Nucleus accumbens (tissue), 56 donors: ENCODE data around the gene ANKRD33B.
"Not testable (repeated sequence)": the region's sequence is repeated elsewhere in the genome, so short reads cannot be mapped to it uniquely, and the experiment has no call there.

ENCODE experiments used
- DNase-seq, 56 donors: peaks; one replicate each; lab custom pipeline; 2025; lab: John Stamatoyannopoulos, UW

ANKRD33B gene

DNA sequence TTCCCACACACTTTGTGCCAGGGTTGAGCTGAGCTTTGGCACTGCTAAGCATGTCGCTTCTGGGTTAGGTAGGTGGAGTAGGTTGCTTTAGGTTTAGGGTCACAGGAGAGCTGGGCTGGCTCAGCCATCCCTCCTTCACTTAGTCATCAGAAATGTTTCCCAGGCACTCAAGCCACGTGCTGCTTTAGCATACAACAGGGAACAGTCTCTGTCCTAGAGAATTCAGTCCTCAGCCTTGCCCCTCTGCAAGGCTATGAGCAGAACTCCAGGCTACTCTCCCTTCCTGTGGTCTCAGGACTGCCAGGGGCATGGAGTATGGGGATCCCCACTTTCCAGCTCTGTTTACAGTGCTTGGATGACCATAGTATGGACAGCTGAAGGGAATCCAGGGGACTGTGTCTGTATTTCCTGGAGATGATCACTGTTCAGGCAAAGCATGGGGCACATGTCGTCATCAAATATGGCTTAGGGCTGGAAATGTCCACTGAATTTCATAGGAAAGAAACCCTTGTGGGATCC, 7.5 kb upstream of the ANKRD33B start:
- DNase-seq: no peak

DNA sequence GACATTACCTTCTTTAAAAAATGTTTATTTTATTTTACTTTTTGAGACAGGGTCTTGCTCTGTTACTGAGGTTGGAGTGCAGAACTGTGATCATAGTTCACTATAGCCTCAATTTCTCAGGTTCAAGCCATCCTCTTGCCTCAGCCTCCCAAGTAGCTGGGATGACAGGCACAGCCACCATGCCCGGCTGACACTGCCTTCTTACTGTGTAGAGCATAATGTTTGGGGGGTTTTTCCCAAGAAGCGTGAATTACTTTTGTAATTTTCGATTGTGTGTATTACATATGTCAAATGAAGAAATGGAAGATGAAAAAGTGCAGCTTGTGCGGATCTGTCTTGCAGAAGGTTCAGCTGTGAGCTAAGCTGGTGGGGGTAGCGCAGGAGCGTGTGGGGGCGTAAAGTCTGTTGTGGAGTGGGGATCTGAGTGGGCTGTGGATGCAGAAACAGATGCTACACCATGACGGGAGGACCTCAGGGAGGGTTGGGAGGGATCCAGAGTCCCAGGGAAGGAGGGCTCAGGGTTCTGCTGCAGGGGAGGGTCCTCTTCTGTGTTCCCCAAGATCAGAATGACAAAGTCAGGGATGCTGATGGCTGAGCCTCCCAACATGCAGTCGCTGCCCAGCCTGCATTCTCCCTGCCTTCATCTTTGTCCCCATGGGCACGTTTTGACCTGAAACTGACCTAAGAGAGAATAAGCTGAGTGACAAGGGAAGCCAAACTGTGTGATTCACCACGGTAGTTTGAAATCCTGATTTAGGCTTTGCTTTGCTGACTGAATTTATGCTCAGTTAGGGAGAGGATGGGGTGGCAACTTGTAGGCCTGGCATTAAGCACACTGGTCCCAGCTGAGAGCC, 6.8 kb upstream of the ANKRD33B start:
- no peak for DNase-seq

DNA sequence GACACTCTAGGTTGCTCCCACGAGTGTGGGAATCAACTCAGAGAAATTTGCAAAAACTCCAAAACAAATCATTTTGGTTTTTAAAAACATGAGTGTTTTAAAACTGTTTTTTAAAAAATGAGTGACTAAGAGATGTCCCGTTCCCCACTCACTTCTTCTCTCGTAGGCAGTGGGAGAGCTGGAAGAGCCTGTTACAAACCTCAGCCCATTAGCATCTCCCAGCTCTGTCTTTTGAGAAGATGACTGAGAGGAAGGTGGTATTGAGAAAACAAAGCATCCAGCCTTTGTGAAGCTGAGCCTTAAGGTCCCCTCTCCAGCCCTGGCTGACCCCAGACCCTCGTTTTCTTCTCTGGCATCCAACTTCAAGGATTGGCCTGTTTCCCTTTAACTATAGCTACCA, 4.7 kb upstream of the ANKRD33B start:
- no peak for DNase-seq

DNA sequence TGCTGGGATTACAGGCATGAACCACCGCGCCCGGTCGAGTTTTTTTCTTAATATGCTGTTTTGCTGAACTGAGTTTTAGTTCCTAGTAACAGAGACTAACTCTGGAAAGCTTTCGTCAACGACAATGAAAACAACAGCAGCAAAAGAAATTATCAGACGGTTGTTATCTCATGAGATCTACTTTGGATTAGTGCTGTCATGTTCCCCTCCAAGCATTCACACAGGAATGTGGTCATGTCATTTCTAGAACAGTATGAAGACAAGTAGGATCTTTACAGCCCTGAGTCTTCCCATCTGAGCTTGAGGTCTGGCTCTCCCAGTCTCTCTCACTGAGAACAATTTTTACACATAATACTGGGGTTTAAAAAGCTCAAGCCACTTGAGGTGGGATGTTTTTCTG, 4.0 kb upstream of the ANKRD33B start:
- no peak for DNase-seq

DNA sequence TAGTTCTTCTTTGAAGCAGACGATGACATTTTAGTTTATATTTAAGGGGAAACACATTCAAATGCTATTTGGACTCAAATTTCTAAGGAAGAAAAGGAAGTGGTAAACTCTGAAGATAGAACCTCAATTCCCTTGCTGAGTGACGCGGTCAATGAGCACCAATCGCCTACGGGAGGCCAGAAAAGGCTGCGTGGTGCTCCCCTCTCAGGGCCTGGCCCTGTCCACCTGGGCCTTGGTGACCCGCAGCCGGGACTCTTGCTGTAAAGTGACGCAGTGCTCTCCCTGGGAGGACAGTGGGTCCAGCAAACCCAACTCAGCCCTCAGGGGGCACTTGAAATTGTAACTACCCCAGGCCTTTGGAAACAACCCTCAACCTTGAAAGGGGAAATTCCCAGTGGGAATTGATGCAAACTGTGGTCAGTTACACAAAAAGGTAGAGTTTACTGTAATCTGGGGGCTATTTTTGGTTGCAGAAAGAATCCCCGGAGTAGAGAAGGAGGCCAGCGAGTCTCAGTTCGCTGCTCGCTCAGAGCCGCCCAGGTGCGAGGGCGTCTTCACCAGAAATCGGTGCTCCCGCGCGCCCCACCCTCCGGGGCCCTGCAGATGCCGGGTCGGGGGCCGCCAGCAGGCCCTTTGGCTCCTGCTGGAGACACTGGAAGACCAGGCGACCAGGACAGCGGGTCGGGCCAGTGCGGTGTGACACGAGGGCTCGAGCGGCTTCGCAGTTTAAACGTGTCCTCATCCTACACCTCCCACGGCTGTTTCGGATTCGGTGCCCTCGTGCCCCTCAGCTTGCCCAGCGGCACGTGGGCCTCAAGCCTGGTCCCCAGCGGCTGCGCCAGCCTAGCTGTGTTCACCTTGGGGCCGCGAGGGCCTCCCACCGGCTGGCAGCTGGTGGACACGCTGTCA, 1.4 kb upstream of the ANKRD33B start:
- DNase-seq: no peak

DNA sequence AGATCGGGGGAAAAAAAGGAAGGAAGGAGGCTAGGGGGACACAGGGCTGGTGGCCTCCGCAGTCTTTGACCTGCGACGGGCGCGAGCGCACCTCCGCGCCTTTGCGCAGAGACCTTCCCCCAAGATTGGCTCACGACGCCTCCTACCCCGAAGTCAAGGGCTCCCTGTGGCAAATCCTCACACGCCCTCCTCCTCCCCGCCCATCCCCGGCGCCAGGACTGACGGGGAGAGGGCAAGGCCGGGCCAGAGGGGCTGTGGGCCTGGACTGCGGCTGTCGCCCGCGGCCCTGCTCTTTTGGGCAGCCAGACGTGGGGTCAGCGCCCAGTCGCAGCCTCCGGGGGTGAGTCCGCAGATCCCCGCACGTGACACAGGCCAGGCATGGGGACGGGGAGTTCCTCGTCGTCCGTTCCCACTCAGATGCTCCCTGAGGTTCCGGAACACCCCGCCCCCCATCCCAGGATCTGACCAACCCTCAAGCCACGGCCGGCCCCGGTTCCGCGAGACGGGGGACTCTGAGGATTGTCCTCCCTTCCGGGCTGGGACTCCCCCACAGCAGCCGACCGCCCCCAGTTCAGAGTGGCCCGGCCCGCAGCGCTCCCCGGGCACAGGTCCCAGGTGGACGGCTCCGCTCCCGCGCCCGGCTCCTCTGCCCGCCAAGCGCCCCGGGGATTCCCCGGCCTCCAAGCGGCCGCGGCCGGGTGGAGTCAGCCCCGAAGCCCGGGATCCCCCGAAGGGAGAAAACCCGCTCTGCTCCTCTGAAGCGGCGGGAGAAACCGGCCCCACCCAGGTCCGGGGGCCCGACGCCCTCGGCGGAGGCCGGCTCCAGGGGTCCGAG, 543 bp upstream of the ANKRD33B start:
- no peak for DNase-seq

DNA sequence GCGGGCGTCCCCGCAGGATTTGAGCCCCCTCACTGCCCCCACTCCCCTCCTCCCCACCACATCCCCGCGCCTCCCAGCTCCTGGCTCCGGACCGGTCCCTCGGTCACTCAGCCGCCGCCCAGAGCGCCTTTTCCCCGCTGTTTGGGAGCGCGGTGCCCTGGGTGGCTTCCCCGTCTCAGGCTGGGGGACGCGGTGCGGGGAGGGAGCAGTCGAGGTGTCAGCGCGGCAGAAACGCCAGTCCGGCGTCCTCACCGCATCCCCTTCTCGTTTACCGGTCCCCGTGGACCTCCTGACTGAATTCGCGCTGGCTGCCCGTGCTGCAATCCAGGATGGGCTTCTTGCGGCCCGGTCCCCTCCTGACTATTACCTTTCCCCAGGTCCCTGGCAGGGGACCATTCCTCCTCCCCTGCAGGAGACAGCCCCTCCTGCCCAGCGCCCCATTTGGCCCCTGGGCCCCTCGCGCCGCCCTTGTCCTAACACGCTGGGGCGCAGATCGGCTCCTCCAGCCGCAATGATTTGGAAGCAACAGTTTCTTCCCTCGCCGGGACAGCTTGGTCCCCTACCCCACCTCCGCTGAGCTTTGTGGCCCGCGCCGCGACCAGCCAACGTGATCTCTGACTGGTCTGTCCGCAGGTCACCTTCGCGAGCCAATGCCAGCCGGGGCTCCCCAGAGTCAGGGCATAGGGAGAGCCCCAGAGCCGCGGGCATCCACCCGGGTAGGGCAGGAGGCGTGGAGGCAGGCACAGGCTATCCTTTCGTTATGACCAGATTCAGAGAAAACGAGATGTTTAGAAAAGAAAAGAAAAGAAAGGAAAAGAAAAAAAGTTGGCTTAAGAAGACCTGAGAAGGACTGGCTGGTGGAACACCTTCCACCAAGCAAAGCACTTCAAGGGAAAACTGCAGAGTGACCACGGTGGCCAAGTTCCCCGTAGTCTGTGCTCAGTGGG, 1.2 kb downstream of the ANKRD33B start:
- no peak for DNase-seq

DNA sequence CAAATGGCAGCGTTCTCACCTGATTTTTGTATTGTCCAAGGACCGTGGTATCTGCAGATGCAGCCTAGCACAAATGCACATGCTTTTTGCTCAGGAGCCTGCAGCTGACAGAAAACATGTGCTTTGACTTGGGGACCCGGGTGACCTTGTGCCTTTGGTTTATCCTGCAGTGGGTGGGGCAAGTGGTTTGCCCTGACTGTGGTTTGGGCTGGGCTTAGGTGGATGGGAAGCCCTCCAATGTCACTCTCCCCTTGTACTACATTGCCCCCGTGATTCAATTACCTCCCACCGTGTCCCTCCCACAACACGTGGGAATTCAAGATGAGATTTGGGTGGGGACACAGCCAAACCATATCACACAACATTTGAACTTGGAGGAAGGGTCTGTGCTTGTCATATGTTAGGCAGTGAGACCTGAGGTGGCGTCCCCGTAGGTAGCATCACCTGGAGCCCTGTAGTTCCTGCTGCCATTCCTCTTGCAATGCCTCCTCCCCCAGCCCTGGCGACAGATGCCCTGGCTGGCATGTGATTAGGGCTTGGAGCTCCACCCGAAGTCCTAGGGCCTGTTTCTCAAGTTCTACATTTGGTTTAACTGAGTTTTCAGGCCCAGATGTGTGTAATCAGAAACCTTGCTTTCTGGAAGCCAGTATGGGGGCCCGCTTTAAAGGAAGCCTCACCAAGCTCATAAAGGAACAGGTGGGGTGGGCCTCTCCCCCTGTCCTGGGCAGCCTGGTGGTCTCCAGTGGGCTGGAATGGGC, 2.1 kb downstream of the ANKRD33B start:
- no peak for DNase-seq

DNA sequence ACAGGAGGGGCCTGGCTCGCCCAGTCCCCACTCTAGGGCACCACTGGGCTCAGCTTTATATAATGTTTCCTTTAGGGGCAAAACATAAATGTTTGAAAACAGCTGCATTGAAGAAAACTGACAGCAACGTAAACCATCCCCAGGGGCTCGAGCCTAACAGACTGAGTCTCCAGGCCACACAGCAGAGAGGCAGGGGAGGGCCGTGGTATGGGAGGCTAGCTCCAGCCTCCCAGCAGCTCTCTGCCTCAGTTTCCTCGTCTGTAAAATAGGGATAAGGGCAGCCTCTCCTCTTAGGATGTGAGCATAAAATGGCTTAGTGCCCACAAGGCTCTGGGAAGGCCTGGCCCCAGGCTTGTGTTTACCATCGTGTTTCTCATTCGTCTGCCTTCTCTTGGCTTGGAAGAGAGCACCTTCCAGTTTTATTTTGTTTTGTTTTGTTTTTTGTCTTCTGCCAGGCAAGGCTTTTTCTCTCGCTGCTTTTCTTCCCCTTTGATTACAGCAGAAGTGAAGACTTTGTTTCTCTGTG, 2.7 kb downstream of the ANKRD33B start:
- no peak for DNase-seq

DNA sequence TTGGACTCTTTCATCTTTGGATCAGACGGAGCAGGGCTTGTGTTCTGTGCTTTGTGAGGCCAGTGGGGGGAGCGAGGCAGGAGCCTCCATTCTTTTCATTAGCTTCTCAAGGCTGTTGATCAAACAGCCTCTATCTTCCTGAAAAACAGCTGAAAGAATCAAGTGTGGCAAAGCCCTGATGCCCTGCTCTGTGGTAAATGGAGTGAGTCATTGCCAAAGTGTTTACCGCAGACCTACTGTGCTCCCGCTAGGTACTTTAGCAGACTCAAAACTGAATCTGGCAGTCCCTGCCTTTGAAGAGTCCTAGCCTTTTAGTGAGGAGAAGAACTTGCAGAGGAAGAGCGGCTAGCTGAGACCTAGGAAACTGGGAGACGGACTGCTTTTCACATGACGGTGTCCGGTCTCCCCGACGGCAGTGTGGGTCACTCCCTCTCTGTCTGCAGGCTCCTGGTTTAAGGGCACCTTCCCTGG, 3.3 kb downstream of the ANKRD33B start:
- DNase-seq: no peak

DNA sequence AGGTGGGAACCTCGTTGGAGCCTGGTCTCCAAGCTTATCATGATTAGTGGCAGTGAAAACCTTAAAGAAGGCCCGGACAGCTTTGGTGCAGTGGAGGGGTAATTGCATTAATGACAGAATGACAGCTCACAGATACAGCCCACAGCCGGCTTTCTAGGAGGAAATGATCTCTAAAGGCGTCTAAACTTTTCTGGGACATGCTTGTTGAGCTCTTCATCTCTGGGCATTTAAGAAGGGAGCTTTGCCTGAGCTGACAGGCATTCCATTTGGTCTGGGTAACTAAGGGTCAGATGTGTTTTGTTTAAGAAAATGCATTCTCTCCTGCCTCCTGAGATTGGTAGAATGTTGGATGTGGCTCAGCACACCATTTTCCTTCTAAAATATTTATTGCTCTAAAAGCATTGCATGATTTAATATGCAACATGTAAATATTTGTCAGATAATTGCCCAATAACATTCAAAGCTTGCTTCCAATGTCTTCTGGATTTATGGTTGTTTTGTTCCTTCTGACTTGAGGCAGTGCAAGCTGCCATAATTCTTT, 4.0 kb downstream of the ANKRD33B start:
- DNase-seq: no peak

DNA sequence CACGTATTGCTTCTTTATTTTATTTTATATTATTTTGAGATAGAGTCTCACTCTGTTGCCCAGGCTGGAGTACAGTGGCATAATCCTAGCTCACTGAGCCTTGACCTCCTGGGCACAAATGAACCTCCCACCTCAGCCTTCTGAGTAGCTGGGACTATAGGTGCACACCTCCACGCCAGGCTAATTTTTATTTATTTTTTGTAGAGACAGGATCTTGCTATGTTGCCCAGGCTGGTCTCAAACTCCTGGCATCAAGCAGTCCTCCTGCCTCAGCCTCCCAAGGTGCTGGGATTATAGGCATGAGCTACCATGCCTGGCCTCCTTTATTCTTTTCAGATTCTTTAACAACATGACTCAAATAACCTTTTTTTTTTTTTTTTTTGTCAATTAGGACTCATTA, 6.7 kb downstream of the ANKRD33B start:
- DNase-seq: not testable (repeated sequence)

DNA sequence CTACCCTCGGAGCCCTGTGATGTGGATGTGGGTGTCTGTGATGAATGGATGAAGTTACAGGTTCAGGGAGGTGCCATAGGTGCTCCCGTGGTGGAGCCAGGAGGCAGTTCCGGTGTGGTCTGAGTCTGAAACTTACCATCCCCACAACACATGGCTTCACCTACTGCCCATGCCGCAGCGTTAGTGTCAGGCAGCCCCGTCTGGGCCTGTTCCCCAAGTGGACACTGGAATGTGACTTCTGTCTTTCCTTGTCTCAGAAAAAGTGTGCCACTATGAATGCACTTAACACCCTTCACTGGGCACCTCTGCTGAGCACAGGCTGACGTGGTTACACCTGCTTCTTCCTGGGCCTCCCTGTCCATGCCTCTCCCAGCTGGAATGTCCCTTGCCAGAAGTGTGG, 8.6 kb downstream of the ANKRD33B start:
- DNase-seq: no peak

DNA sequence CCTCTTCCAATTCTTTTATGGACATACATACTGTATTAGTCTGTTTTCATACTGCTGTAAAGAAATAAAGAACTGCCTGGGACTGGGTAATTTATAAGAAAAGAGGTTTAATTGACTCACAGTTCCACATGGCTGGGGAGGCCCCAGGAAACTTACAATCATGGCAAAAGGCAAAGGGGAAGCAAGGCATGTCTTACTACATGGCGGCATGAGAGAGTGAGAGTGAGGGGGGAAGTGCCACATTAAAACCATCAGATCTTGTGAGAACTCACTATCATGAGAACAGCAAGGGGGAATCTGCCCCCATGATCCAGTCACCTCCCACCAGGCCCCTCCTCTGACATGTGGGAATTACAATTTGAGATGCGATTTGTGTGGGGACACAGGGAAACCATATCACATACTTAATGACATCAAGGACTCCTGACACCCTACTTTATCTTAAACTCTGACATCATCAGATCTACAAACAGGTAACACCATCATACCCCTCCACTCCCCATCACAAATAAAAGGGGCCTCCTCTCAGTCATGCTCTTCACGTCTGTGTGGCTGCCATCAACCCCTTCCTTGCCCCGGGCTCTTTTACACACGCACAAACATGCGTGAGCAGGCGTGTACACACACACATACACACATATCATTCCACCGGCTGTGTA, 9.7 kb downstream of the ANKRD33B start:
- no peak for DNase-seq

DNA sequence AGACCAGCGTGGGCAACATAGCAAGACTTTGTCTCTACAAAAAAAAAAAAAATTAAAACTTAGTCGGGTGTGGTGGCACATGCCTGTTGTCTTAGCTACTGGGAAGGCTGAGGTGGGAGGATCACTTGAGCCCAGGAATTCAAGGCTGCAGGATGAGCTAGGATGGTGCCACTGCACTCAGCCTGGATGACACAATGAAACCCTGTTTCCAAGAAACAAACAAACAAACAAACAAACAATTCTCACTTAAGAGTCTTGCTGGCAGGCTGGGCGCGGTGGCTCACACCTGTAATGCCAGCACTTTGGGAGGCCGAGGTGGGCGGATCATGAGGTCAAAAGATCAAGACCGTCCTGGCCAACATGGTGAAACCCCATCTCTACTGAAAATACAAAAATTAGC, 11.0 kb downstream of the ANKRD33B start:
- DNase-seq: not testable (repeated sequence)

DNA sequence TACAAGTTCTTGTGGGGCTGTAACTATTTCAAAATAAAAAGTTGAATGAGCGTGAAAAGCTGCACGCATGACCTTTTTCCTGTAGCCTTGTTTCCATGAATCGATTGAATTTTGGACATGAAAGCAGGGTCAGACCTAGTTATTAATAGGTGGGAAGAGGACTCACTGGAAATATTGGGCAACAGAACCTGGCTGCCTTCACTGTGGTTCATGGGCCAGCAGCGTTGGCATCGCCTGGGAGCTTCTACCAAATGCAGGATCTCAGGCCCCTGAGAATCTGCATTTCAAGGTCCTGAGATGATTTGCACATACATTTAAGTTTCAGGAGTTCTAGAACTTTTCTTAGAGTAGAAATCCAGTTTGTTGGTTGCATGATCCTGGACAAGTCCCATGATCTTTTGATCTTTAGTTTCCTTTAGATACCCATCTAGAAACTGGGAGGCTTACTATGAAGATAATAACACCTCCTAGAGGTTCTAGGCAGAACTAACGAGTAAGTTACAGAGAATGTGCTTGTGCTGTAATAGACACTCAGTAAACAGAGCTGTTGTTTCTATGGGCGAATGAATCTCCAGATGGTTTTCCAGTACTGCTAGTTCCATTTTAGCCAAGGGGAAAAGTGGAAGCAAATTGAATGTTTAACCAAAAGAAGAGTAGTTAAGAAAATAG, 12.4 kb downstream of the ANKRD33B start:
- no peak for DNase-seq

DNA sequence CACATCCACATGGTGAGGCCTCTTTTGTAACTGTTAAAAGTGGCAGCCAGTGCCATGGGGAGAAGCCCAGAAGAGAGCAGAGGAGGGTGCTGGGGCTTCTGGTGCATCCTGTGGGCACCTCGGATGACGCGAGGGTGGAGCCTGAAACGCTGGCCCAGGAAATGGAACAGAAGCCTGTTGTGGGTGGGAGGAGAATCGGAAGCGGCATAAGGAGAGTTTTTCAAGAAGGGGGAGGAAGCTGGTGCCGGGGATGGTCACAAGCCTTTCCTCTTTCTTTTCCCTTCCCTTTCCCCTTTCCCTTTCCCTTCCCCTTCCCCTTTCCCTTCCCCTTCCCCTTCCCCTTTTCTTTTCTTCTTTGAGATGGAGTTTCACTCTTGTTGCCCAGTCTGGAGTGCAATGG, 12.9 kb downstream of the ANKRD33B start:
- no peak for DNase-seq
